SJCRH30 (cell line): Measurements from ENCODE around the gene SAXO2. TPM values are rescaled to one million over a fixed set of nuclear protein-coding genes. Genes with fewer than 3 reads are reported as not detected.
"Not testable (repeated sequence)": the region's sequence is repeated elsewhere in the genome, so short reads cannot be mapped to it uniquely, and the experiment has no call there.

Experiments
- DNase-seq, 2 experiments: peaks; one replicate each; pipeline ENCODE4 v3.0.0-alpha.2; 2015 to 2020
- H3K27ac ChIP-seq: fragments of 250-450 bp; sonication (Bioruptor Pico); 2 replicates; pipeline ENCODE4 v1.5.1; 2020; ENCODE audit warnings: mild to moderate bottlenecking, moderate library complexity
- H3K27me3 ChIP-seq: fragments of 250-450 bp; sonication (Bioruptor Pico); 2 replicates; pipeline ENCODE4 v1.5.1; 2020; ENCODE audit warnings: mild to moderate bottlenecking, moderate library complexity
- H3K36me3 ChIP-seq: fragments of 250-450 bp; sonication (Bioruptor Pico); 2 replicates; pipeline ENCODE4 v1.5.1; 2020; ENCODE audit warnings: mild to moderate bottlenecking, moderate library complexity
- H3K4me1 ChIP-seq: fragments of 250-450 bp; sonication (Bioruptor Pico); 2 replicates; pipeline ENCODE4 v1.5.1; 2020; ENCODE audit warnings: mild to moderate bottlenecking, moderate library complexity
- H3K4me3 ChIP-seq: fragments of 250-450 bp; sonication (Bioruptor Pico); 2 replicates; pipeline ENCODE4 v1.5.1; 2020; ENCODE audit warnings: mild to moderate bottlenecking, moderate library complexity
- H3K9me3 ChIP-seq: fragments of 250-450 bp; sonication (Bioruptor Pico); replicated peaks from 2 replicates; pipeline ENCODE4 v1.5.1; 2020; ENCODE audit warnings: mild to moderate bottlenecking, moderate library complexity
- total RNA-seq: library from RNA; depleted of rRNA; stranded (reverse); fragments of >200 nt; shearing (Covaris generic); gene quantifications from 2 replicates; pipeline ENCODE4 v1.2.3, GENCODE V29; 2014

The SAXO2 gene
- total RNA-seq, 1 experiment from 2014 or later: 0.10 TPM

DNA sequence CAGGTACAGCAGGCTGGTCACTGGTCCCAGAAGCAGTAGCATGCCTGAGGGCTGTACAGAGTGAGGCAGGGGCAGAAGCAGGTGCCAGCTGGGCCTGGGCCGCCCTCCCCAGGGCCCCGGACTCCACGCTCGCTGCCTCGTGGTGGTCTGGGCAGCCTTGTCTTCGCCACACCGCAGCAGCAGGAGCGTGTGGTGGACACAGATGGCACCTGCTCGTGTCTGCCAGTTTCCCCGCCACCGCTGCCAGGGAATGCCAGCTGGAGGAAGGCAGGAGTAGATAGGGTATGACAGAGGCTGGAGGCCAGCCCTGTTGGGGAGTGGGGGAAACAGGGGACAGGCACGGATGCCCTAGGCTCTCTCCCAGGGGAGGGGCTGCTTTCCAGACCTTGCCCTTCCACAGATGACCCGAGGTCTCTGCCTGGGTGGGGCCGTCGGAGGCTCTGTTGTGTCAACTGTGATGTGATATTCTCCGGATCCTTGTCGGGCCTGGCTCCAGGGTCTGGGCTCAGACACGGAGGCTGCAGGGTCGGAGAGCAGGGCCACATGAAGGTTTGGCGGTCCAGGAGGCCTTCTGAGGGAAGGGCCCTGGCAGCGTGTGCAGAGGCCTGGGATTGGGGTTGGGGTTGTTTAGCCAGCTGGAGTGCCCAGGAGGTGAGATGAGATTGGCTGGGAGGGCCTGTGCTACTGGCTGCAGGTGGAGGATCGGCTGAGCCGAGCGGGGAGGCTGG lies 53.1 kb downstream of the SAXO2 start:
- Histone ChIP-seq H3K9me3 (no peaks in the 10 kb centered on the region), H3K27me3 (no peaks in the 10 kb centered on the region), H3K36me3 (no peaks in the 10 kb centered on the region), H3K4me1 (no peaks in the 10 kb centered on the region), H3K4me3 (no peak overlapping the region), H3K27ac (no peak overlapping the region)
- no peak for DNase-seq

DNA sequence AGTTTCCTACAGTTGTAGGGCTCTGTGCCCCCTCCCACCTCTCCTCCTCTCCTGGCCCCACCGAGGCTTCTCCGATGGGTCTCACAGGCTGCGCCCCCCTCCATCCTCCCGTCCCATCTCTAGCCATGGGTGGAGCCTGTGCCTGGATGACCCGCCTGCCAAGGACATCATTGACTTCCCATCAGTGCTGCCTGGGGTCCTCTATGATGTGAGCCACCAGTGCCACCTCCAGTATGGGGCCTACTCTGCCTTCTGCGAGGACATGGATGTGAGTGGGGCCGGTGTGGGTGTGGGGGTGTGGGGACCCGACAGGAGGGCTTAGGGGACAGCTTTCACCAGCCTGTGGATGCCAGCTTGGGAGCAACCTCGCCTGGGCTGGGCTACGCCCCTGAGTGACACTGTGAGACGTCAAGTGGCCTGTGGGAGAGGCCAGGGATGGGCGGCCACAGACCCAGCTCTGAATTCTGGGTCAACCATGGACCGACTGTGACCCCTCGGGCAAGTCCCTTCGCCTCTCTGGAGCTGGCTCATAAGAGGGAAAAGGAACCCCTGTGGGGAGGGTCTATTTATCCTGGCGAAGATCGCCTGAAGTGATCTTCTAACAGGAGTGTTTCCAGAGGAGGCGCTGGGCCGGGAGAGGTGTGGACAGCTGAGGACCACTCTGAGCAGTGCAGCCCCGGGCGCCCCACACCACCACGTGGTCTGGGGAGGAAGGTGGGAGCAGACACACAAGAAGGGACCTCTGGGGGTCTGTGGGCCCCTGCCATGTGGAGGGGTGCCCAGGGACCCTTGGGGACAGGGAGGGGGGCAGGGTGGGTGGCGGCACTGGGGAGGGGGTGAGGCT lies 53.9 kb downstream of the SAXO2 start:
- H3K9me3 ChIP-seq, H3K27me3 ChIP-seq, DNase-seq, H3K4me3 ChIP-seq, H3K4me1 ChIP-seq, H3K27ac ChIP-seq, H3K36me3 ChIP-seq: not testable (repeated sequence)

DNA sequence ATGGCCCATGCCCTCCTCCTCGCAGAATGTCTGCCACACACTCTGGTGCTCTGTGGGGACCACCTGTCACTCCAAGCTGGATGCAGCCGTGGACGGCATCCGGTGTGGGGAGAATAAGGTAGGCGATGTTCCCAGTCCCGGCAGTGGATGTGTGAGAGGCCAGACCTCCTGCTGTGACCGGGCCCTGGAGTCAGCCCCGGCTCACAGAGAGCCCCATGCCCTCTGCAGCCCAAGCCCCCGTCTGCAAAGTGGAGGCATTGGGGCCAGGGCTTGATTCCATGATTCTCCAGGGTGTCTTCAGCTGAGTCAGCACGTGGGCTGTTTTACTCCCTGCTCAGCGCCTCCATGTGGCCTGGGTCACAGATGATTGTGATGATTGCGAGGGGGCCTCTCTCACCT lies 54.5 kb downstream of the SAXO2 start:
- Histone ChIP-seq H3K9me3 (no peaks in the 10 kb centered on the region), H3K4me1 (no peaks in the 10 kb centered on the region), H3K36me3 (no peaks in the 10 kb centered on the region), H3K27me3 (no peaks in the 10 kb centered on the region), H3K27ac (no peak overlapping the region), H3K4me3 (no peak overlapping the region)
- DNase-seq: no peak

DNA sequence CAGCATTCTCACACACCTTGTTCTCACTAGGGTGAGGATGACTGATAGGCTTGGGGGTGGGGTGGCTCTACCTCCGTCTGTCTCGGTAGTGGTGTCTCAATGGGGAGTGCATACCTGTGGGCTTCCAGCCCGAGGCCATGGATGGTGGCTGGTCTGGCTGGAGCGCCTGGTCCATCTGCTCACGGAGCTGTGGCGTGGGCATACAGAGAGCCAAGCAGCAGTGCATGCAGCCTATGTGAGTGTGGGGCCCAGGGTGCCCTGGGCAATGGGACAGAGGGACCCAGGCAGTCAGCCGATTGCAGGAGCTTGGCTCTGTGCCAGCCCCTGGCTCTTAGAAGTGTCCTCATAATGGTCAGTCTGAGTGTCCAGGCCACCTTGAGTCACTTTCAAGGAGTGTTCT lies 54.9 kb downstream of the SAXO2 start:
- H3K27ac ChIP-seq, H3K36me3 ChIP-seq, H3K4me1 ChIP-seq, H3K4me3 ChIP-seq, H3K9me3 ChIP-seq, H3K27me3 ChIP-seq, DNase-seq: not testable (repeated sequence)

DNA sequence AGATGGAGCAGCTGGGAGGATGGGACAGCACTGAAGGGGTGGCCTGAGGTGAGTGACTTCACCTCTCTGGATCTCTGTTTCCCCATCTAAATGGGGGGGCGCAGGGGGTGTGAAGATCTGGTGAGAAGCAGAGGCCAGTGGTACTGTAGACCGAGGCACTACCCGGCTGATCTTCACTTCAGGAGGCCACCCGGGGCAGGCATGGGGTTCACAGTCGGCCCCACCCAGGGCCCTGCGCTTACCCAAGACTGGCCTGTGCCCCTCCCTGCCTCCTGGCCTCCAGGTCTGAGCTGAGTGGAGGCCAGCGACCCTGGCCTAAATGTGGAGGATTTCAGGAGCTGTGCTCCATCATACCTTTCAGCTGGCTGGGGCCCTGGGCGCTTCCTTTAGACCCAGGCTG lies 55.7 kb downstream of the SAXO2 start:
- not testable (repeated sequence) for H3K9me3 ChIP-seq, H3K36me3 ChIP-seq, H3K4me1 ChIP-seq, H3K27ac ChIP-seq, H3K4me3 ChIP-seq, DNase-seq, H3K27me3 ChIP-seq

DNA sequence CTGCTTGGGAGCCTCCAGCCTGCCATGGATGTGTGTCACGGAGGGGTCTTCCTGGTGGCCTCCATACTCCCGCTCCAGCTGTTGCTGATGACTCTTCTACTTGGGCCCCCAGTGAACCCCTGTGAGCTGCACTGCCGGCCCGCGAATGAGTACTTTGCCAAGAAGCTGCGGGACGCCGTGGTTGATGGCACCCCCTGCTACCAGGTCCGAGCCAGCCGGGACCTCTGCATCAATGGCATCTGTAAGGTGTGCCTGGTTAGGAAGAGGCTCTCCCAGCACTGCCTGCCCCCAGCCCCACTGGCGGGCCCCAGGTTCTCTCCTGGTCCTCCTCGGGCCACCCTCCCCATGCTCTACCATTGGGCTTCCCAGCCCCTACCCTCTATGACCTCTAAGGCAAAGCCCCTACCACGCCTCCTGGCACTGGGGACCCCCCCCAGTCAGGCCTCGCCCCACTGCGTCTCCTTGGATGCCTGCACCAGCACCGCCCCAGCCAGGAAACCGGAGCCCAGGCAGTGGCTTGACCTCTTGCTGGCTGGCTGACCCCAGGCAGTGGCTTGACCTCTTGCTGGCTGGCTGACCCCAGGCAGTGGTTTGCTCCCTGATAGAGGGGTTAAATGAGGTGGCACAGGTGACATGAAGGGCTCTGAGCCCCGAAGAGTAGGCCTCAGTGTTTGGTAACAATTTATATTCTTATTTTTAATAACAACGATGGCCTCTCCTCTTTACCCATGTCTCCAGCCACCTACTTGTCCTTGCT lies 57.1 kb downstream of the SAXO2 start:
- not testable (repeated sequence) for H3K27ac ChIP-seq, DNase-seq, H3K4me3 ChIP-seq, H3K27me3 ChIP-seq, H3K9me3 ChIP-seq, H3K4me1 ChIP-seq, H3K36me3 ChIP-seq

DNA sequence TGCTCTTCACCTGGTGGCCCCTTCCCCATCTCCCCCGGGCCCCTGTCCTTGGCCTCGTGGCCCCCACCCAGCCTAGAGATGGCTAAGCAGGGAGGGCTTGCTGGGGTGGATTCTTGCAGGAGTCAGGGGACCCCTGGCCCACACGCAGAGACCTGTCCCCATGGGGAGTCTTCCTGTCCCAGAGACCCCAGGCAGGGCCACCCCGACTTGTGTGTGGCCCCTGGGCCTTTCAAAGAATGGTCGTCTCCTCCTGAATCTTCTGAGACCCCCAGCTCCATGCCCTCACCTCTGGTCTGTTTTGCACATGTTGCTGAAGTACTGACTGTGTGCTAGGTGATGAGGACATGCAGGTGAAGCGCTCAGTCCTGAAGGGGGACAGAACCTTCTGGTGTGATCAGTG lies 58.2 kb downstream of the SAXO2 start:
- not testable (repeated sequence) for DNase-seq, H3K36me3 ChIP-seq, H3K27me3 ChIP-seq, H3K4me3 ChIP-seq, H3K9me3 ChIP-seq, H3K4me1 ChIP-seq, H3K27ac ChIP-seq

DNA sequence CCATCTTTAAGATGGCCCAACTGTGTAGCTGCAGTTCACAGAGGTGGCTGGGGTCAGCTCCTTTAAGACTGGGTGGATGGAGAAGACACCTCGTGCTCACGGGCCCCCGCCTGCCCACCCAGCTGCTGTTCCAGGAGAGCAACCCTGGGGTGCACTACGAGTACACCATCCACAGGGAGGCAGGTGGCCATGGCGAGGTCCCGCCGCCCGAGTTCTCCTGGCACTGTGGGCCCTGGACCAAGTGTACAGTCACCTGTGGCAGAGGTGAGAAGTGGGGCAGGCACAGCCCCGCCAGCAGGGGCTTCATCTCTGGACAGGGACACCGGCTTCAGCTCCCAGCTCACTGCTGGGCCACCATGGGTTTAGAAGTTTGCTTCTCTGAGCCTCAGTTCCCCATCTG lies 59.9 kb downstream of the SAXO2 start:
- H3K27me3 ChIP-seq, H3K4me1 ChIP-seq, H3K9me3 ChIP-seq, H3K36me3 ChIP-seq, H3K27ac ChIP-seq, DNase-seq, H3K4me3 ChIP-seq: not testable (repeated sequence)

DNA sequence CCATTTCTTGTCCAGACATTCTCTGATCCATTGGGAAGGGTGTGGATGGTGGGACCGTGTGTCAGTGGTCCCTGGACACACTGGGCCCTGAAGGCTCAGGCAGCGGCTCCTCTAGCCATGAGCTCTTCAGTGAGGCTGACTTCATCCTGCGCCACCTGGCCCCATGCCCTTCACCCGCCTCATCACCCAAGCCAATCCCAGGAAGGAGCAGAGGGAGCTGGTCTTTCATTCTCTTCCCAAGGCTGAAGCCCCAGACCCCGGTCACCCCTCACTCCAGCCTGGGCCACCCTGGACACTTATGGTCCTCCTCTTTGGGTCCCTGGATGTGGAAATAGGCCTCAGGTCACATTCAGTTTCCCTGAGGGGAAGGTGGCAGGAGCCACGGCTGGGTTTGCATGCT lies 62.2 kb downstream of the SAXO2 start:
- not testable (repeated sequence) for H3K9me3 ChIP-seq, H3K4me1 ChIP-seq, H3K4me3 ChIP-seq, H3K27me3 ChIP-seq, H3K27ac ChIP-seq, H3K36me3 ChIP-seq, DNase-seq

DNA sequence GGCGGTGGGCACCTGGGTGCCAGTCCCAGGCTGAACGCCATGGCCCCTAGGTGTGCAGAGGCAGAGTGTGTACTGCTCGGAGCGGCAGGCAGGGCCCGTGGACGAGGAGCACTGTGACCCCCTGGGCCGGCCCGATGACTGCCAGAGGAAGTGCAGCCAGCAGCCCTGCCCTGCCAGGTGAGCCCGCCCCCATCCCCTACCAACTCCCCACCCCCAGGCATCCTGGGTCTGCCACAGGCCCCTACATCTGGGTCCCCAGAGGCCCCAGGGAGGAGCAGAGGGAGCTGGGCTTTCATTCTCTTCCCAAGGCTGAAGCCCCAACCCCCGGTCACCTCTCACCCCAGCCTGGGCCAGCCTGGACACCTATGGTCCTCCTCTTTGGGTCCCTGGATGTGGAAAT lies 63.0 kb downstream of the SAXO2 start:
- not testable (repeated sequence) for DNase-seq, H3K27me3 ChIP-seq, H3K9me3 ChIP-seq, H3K4me1 ChIP-seq, H3K4me3 ChIP-seq, H3K36me3 ChIP-seq, H3K27ac ChIP-seq

DNA sequence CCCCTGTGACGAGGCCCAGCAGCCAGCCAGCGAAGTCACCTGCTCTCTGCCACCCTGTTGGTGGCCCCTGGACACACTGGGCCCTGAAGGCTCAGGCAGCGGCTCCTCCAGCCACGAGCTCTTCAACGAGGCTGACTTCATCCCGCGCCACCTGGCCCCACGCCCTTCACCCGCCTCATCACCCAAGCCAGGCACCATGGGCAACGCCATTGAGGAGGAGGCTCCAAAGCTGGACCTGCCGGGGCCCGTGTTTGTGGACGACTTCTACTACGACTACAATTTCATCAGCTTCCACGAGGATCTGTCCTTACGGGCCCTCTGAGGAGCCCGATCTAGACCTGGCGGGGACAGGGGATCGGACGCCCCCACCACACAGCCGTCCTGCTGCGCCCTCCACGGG lies 64.3 kb downstream of the SAXO2 start:
- H3K4me1 ChIP-seq, DNase-seq, H3K36me3 ChIP-seq: not testable (repeated sequence)

DNA sequence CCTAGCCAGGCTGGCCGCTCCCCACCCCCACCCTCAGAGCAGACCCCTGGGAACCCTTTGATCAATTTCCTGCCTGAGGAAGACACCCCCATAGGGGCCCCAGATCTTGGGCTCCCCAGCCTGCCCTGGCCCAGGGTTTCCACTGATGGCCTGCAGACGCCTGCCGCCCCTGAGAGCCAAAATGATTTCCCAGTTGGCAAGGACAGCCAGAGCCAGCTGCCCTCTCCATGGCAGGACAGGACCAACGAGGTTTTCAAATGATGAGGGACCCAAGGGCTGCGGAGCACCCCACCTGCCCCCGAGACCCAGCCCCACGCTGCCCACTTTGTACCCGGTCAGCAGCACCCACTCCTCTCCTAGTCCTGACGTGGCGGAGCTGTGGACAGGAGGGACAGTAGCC lies 64.8 kb downstream of the SAXO2 start:
- H3K27ac ChIP-seq, H3K9me3 ChIP-seq, H3K27me3 ChIP-seq, H3K4me1 ChIP-seq, DNase-seq, H3K36me3 ChIP-seq, H3K4me3 ChIP-seq: not testable (repeated sequence)

More for the DNA sequence above, 64.3 kb downstream of the SAXO2 start:
- H3K9me3 ChIP-seq, H3K27ac ChIP-seq, H3K4me3 ChIP-seq, H3K27me3 ChIP-seq: not testable (repeated sequence)

DNA sequence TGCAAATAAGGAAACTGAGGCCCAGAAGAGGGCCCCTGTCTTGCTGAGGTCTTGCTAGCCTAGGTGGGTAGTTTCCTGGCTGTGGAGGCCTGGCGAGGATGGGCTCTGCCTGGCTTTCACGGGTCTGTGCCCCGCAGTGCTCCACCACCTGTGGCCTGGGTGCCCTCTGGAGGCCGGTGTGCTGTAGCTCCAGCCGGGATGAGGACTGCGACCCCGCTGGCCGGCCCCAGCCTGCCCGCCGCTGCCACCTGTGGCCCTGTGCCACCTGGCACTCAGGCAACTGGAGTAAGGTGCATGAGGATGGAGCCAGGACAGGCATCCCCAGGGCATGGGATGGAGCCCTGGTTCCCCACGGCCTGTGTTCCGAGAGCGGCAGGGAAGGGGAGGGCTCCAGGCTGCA lies 66.4 kb downstream of the SAXO2 start:
- not testable (repeated sequence) for H3K9me3 ChIP-seq, H3K27me3 ChIP-seq, H3K27ac ChIP-seq, H3K4me1 ChIP-seq, DNase-seq, H3K36me3 ChIP-seq, H3K4me3 ChIP-seq

DNA sequence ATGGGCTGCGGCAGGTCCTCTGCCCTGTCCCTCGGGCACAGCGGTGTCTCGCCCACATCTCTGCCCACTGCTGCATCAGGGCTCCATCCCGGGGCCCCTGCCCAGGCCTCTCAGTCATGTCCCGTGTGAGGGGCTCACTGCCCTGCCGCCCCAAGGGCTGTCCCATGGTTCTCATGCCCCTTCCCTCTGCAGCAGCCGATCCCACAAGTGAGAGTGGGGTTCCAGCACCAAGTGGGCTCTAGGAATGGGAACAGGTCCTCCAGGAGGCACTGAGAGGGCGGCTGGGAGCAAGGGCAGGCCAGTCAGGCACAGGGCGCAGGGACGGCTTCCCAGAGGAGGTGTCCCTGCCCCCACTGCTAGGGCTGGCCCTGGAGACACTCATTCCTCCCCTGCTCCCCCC lies 68.3 kb downstream of the SAXO2 start:
- H3K9me3 ChIP-seq, H3K36me3 ChIP-seq, H3K27ac ChIP-seq, H3K4me3 ChIP-seq, H3K4me1 ChIP-seq, DNase-seq, H3K27me3 ChIP-seq: not testable (repeated sequence)

DNA sequence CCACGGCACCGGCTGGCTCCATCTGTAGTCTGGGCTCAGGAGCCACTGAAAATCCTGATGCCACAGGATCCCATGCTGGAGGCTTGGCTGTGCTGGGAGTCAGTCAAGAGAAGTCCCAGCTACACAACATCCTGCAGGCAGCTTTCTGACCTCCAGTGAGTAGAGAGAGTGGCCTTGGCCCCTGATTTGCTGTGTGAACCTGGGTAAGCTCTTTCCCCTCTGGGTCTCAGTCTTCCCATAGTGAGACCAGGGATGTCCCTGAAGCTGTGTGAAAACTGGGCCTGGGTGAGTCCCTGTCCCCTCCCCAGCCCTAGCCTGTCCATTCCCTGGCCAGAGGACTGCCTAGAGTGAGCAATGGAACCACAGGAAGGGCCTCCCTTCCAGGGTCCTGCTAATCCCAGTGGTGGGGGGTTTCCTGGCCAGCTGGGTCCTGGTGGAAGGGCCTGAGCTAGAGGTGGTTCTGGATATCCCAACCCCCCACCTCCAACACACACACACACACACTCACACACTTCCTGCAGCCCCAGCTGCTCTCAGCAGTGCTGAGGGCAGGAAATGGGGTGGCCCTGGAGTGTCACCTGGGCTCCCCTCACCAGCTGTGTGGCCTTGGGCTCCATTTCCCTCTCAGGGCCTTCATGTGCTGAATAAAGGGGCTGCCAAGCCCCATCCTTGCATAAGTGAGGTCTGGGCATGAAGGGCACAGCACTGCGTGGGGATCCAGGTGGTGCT lies 69.1 kb downstream of the SAXO2 start:
- DNase-seq: not testable (repeated sequence)

More for the DNA sequence above, 69.1 kb downstream of the SAXO2 start:
- not testable (repeated sequence) for H3K27ac ChIP-seq, H3K9me3 ChIP-seq, H3K4me3 ChIP-seq, H3K4me1 ChIP-seq, H3K36me3 ChIP-seq, H3K27me3 ChIP-seq
